ENCODE measurements around the gene TRMT1. TPM values are rescaled to one million over a fixed set of nuclear protein-coding genes. Genes with fewer than 3 reads are reported as not detected.
A peak's percentile ranks its signal among the peaks of the same experiment; 100 is the strongest.

The TRMT1 gene
- total and polyA plus RNA-seq, 2 donors (not counting 1 experiment from before 2014, with no cell fraction given), result 91.8 to 281 TPM

- ChIA-PET CTCF (interaction anchor here (0.6 to 3.2 kb wide), 12 partner anchors 9 to 957 kb away, joined by 3 to 31 read pairs (median 6); no protein-coding TSS in a partner anchor), POLR2A (interaction anchor here (0.6 to 4.8 kb wide), 10 partner anchors 13 to 340 kb away, joined by 3 to 80 read pairs (median 18); partner anchors contain the start of genes IER2, LYL1 and STX10)
- TF ChIP-seq EZH2 (IDR thresholded peaks at IDR 0.05; ENCODE audit: borderline replicate concordance, insufficient read depth, low read depth, low read length, poor library complexity, severe bottlenecking) (no peak), CTCF (IDR thresholded peaks at IDR 0.05) (no peak)
- H3K9ac ChIP-seq (ENCODE audit: low read length), result peak within 1 kb of the TSS; percentile 93
- intact Hi-C loops (cut with micrococcal nuclease), result loop anchor here (1.0 to 5.0 kb wide), 2 partner anchors 32 to 89 kb away; partner anchors contain the start of genes IER2 and STX10
- H3K27me3 ChIP-seq (replicated peaks in 1 of 4; ENCODE audit: control extremely low read depth in 1 of 4, control insufficient read depth in 3 of 4, insufficient read depth in 4 of 4, low read length in 3 of 4), result no peaks in the 10 kb centered on the region
- H2AFZ ChIP-seq (ENCODE audit: insufficient read depth, low read depth, low read length, poor library complexity, severe bottlenecking), result peak within 1 kb of the TSS; percentile 86
- DNase-seq (peak; percentile 92), ATAC-seq (ENCODE audit: low read depth) (peak; percentile 78)
- Mint-ChIP-seq H3K4me1 (peaks cover 55% of the 10 kb centered on the region), H3K4me3 (peak within 1 kb of the TSS; percentile 99), H3K9me3 (ENCODE audit: insufficient read depth) (no peaks in the 10 kb centered on the region), H3K27ac (peak within 1 kb of the TSS; percentile 95), H3K27me3 (no peaks in the 10 kb centered on the region)
- peak within 1 kb of the TSS; percentile 81 to 97 (median 85) for H3K4me3 ChIP-seq (ENCODE audit: control extremely low read depth in 1 of 5, extremely low read depth in 1 of 5, insufficient read depth in 1 of 5, low read depth in 2 of 5, low read length in 4 of 5)
- H3K27ac ChIP-seq (ENCODE audit: low read length in 2 of 2), result peak within 1 kb of the TSS; percentile 47 to 81
- H3K4me2 ChIP-seq (replicated peaks; ENCODE audit: low read depth, low read length, poor library complexity, severe bottlenecking), result peak within 1 kb of the TSS; percentile 97
- H3K36me3 ChIP-seq (replicated peaks in 1 of 2; ENCODE audit: control extremely low read depth in 1 of 2, control insufficient read depth in 1 of 2, extremely low read depth in 1 of 2, insufficient read depth in 2 of 2, low read length in 1 of 2), result peaks cover 0 to 8% of the 10 kb centered on the region in 2 experiments
- H3K4me1 ChIP-seq (ENCODE audit: control insufficient read depth in 2 of 2, insufficient read depth in 2 of 2, low read length in 2 of 2), result peaks cover 26 to 46% of the 10 kb centered on the region in 2 donors
- H3K79me2 ChIP-seq (ENCODE audit: control insufficient read depth, insufficient read depth, low read length), result peaks cover 73% of the 10 kb centered on the region
- peaks cover 0 to 4% (median 0%) of the 10 kb centered on the region in 3 donors for H3K9me3 ChIP-seq (ENCODE audit: control extremely low read depth in 1 of 3, control insufficient read depth in 2 of 3, insufficient read depth in 1 of 3, low read length in 2 of 3)
- peaks cover 38% of the 10 kb centered on the region for H4K20me1 ChIP-seq (ENCODE audit: control insufficient read depth, insufficient read depth, low read length, poor library complexity, severe bottlenecking)
- WGBS (ENCODE audit: insufficient coverage), result 3% methylated on average over 64 of the region's 65 CpGs
These were observed 1.4 kb upstream of the TRMT1 start, which contains the start of gene NACC1 for GRCh38 chr19:13117772-13118423. Gene NACC1, plus strand, starts transcription at chr19:13118264. Its CDS starts 16,944 bp downstream, at chr19:13135208.

Measured in B cell (primary cell).